A673 (cell line): Measurements from ENCODE around the gene PPTC7. TPM values are rescaled to one million over a fixed set of nuclear protein-coding genes. Genes with fewer than 3 reads are reported as not detected.

ENCODE experiments used
- BruUV-seq: library from RNA; stranded (reverse); fragments of 400-500 nt; replicated peaks from 2 replicates; lab custom pipeline; 2021; lab: Mats Ljungman, UMichigan
- CTCF ChIA-PET: fragments of 300-600 bp; sonication (Branson Sonifier 250); formaldehyde crosslinking; loops from one replicate; lab custom pipeline; 2022; ENCODE audit warnings: antibody characterized with exemption; lab: Charles Lee
- POLR2A ChIA-PET: fragments of 300-600 bp; sonication (Branson Sonifier 250); formaldehyde crosslinking; loops from one replicate; lab custom pipeline; 2022; ENCODE audit warnings: antibody characterized with exemption; ENCODE audit not compliant: low non-redundant PET; lab: Charles Lee
- DNase-seq: peaks from one replicate; pipeline ENCODE4 v3.0.0-alpha.2; 2015; ENCODE audit warnings: low spot score
- H3K27ac ChIP-seq: fragments of 200-600 bp; sonication (generic); 2 replicates; pipeline ENCODE4 v1.5.1; 2016; ENCODE audit warnings: mixed run types, low read depth, mild to moderate bottlenecking, mixed read lengths, antibody characterized with exemption, low read length; ENCODE audit not compliant: poor library complexity, severe bottlenecking
- H3K27me3 ChIP-seq: fragments of 200-600 bp; sonication (generic); replicated peaks from 2 replicates; pipeline ENCODE4 v1.6.1; 2017; ENCODE audit warnings: mixed run types, low read depth, mild to moderate bottlenecking, mixed read lengths, antibody characterized with exemption, low read length; ENCODE audit not compliant: insufficient read depth, poor library complexity
- H3K36me3 ChIP-seq: fragments of 200-600 bp; sonication (generic); 2 replicates; pipeline ENCODE4 v1.6.1; 2016; ENCODE audit warnings: mixed run types, mild to moderate bottlenecking, mixed read lengths, antibody characterized with exemption, low read length; ENCODE audit not compliant: insufficient read depth, poor library complexity, severe bottlenecking
- H3K4me1 ChIP-seq: fragments of 200-600 bp; sonication (generic); 2 replicates; pipeline ENCODE4 v1.6.1; 2017; ENCODE audit warnings: mixed run types, mild to moderate bottlenecking, mixed read lengths, antibody characterized with exemption, low read length; ENCODE audit not compliant: insufficient read depth, poor library complexity, severe bottlenecking
- H3K4me3 ChIP-seq: fragments of 200-600 bp; sonication (generic); 2 replicates; pipeline ENCODE4 v1.5.1; 2016; ENCODE audit warnings: low read depth, mixed run types, mild to moderate bottlenecking, mixed read lengths, low read length; ENCODE audit not compliant: poor library complexity, severe bottlenecking
- H3K9me3 ChIP-seq: fragments of 200-600 bp; sonication (generic); 2 replicates; pipeline ENCODE4 v1.6.1; 2016; ENCODE audit warnings: mixed run types, low read depth, mild to moderate bottlenecking, mixed read lengths, antibody characterized with exemption, low read length; ENCODE audit not compliant: poor library complexity, severe bottlenecking
- EZH2 ChIP-seq: fragments of 200-600 bp; sonication (generic); IDR thresholded peaks from 2 replicates; pipeline ENCODE4 v1.6.1; 2017; ENCODE audit warnings: borderline replicate concordance, low read depth, mild to moderate bottlenecking, mixed read lengths, antibody characterized with exemption, low read length; ENCODE audit not compliant: poor library complexity, severe bottlenecking
- intact Hi-C: fragments of 100-400 bp; cut with micrococcal nuclease; formaldehyde crosslinking; loops from one replicate; pipeline ENCODE4 v1.10.0; 2022; ENCODE audit not compliant: unreplicated experiment
- total RNA-seq: library from RNA; stranded (reverse); gene quantifications from 2 replicates; pipeline ENCODE4 v1.2.3, GENCODE V29; 2021
- TF ChIP-seq, protein P1 (sequence below): fragments of 300-800, 200-600 bp; sonication (generic); conservative IDR thresholded peaks from 2 replicates; pipeline ENCODE4 v1.5.1; 2017; ENCODE audit warnings: low read depth, mild to moderate bottlenecking, antibody characterized with exemption, low read length, moderate library complexity, mixed read lengths

Gene PPTC7
- total RNA-seq, 1 experiment from 2014 or later = 30.9 TPM

DNA sequence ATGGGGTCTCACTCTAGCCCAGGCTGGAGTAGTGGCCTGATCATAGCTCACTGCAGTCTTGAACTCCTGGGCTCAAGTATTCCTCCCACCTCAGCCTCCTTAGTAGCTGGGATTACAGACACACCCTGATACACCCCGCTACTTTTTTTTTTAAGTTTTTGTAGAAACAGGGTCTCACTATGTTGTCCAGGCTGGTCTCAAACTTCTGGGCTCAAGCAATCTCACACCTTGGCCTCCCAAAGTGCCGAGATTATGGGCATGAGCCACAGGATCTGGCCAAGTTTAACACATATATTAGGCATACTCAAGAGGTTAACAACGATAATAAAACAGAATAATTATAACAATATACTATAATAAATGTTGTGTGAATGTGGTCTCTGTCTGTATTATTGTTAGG, 25.8 kb downstream of the PPTC7 start:
- DNase-seq = no peak
- ChIA-PET POLR2A (no interaction called here), CTCF (no interaction called here)
- intact Hi-C loops = no loop called here
- Histone ChIP-seq H3K9me3 (no peaks in the 10 kb centered on the region), H3K36me3 (no peaks in the 10 kb centered on the region), H3K4me1 (peaks cover 50% of the 10 kb centered on the region), H3K27me3 (no peaks in the 10 kb centered on the region), H3K4me3 (no peak overlapping the region), H3K27ac (no peak overlapping the region)
- TF ChIP-seq, protein P1, sequence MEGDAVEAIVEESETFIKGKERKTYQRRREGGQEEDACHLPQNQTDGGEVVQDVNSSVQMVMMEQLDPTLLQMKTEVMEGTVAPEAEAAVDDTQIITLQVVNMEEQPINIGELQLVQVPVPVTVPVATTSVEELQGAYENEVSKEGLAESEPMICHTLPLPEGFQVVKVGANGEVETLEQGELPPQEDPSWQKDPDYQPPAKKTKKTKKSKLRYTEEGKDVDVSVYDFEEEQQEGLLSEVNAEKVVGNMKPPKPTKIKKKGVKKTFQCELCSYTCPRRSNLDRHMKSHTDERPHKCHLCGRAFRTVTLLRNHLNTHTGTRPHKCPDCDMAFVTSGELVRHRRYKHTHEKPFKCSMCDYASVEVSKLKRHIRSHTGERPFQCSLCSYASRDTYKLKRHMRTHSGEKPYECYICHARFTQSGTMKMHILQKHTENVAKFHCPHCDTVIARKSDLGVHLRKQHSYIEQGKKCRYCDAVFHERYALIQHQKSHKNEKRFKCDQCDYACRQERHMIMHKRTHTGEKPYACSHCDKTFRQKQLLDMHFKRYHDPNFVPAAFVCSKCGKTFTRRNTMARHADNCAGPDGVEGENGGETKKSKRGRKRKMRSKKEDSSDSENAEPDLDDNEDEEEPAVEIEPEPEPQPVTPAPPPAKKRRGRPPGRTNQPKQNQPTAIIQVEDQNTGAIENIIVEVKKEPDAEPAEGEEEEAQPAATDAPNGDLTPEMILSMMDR = no peak
- no peak for TF ChIP-seq EZH2
- BruUV-seq = no TSS peak

DNA sequence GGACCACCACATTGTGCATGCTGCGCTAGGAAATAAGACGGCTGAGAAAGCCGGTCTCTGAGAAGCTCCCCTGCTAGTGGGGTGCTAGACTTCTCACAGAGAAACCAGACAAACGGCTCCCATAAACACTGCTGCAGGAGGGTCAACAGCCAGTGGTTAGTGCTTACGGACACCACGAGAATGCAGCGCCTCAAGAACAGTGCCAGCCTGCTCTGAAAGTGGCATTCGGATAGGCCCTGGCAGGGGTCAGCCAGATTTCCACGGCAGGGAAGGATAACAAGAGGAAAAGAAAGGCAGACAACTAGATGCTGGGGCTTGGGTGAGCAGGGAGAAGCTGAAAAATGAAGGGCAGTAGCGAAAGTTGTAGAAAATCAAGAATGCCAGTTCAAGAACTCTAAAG, 26.4 kb downstream of the PPTC7 start:
- no TSS peak for BruUV-seq

DNA sequence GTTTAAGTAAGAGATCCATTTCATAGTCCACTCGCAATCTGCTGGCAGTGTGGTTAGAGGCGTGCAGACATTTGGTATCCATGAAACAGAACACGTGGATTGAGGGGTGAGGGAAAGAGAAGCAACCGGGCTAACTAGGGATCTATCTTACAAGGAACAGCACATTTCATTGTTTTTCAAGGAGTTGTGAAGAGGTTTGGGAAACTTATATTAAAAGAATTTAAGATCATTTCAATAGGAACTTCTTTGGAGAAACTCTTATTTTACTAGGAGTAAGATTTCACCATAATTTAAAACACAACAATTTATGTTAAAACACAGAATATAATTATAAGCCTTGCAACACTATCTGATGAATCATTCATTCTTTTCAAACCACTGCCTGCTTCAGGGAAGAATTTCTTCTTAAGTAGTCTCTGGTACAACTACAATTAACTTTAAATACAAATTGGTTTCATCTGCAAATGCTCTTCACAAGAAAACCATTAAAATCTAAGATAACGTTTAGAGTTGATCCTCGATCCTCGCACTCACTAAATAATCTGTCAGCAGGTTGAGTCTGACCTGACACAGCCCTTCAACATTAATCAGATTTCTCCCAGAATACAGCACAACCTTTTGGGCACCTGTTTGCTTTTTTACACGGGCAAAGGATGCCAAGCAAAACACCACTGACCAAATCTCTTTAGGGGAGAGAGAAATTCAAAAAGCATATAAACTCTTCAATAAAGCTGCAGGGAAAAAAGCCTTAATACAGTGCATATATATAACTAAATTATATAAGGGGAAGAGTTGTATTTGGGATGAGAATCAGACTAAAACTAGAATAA, 27.3 kb downstream of the PPTC7 start:
- peak overlapping the region; percentile 41 for H3K27ac ChIP-seq
- peaks cover 9% of the 10 kb centered on the region for H3K36me3 ChIP-seq
- ChIA-PET CTCF (no interaction called here), POLR2A (no interaction called here)
- BruUV-seq = no TSS peak
- TF ChIP-seq, protein P1 = no peak
- TF ChIP-seq EZH2 = no peak
- intact Hi-C loops = no loop called here
- peaks cover 35% of the 10 kb centered on the region for H3K4me1 ChIP-seq
- no peaks in the 10 kb centered on the region for H3K27me3 ChIP-seq
- peak overlapping the region; percentile 9 for H3K4me3 ChIP-seq
- DNase-seq = peak; percentile 55
- H3K9me3 ChIP-seq = no peaks in the 10 kb centered on the region

More for the DNA sequence above, 26.4 kb downstream of the PPTC7 start:
- Histone ChIP-seq H3K4me3 (no peak overlapping the region), H3K36me3 (peaks cover under 1% of the 10 kb centered on the region), H3K9me3 (no peaks in the 10 kb centered on the region), H3K27me3 (no peaks in the 10 kb centered on the region), H3K27ac (peak overlapping the region; percentile 41), H3K4me1 (peaks cover 44% of the 10 kb centered on the region)
- intact Hi-C loops = no loop called here
- CTCF ChIA-PET = no interaction called here
- no peak for DNase-seq
- POLR2A ChIA-PET = no interaction called here
- no peak for TF ChIP-seq EZH2
- TF ChIP-seq, protein P1 = no peak
